ENCODE measurements around the gene OPHN1. TPM values are rescaled to one million over a fixed set of nuclear protein-coding genes. Genes with fewer than 3 reads are reported as not detected.

Gene OPHN1
- polyA plus RNA-seq, 1 donor from 2014 or later = 7.6 TPM

- Histone ChIP-seq H4K20me1 (ENCODE audit: insufficient read depth) (no peaks in the 10 kb centered on the region), H3K9me2 (ENCODE audit: insufficient read depth, low read length) (no peaks in the 10 kb centered on the region), H3K9me3 (ENCODE audit: low read length) (no peaks in the 10 kb centered on the region), H3K27me3 (ENCODE audit: insufficient read depth, low read depth, low read length) (no peaks in the 10 kb centered on the region), H3K4me3 (ENCODE audit: low read length) (no peak overlapping the region), H3K4me2 (ENCODE audit: low read length) (no peak overlapping the region), H3K27ac (ENCODE audit: low read length) (no peak overlapping the region), H3K79me2 (replicated peaks; ENCODE audit: insufficient read depth, low read length) (no peaks in the 10 kb centered on the region), H3F3A (ENCODE audit: insufficient read depth, low read length, poor library complexity, severe bottlenecking) (no peaks in the 10 kb centered on the region), H3K9ac (ENCODE audit: low read length) (no peak overlapping the region), H3K36me3 (ENCODE audit: insufficient read depth, low read length) (no peaks in the 10 kb centered on the region), H2AFZ (ENCODE audit: low read depth, low read length) (no peak overlapping the region)
- TF ChIP-seq CTCF (IDR thresholded peaks at IDR 0.05; ENCODE audit: poor library complexity, severe bottlenecking) (no peak), EZH2 (IDR thresholded peaks at IDR 0.05; ENCODE audit: borderline replicate concordance, insufficient read depth, low read length, poor library complexity, severe bottlenecking) (no peak), TAF1 (IDR thresholded peaks at IDR 0.05; ENCODE audit: low read depth) (no peak), SMC3 (conservative IDR thresholded peaks at IDR 0.05; ENCODE audit: poor library complexity) (no peak), REST (IDR thresholded peaks at IDR 0.05; ENCODE audit: borderline replicate concordance) (no peak), EP300 (conservative IDR thresholded peaks at IDR 0.05; ENCODE audit: poor library complexity, severe bottlenecking) (no peak), RAD21 (conservative IDR thresholded peaks at IDR 0.05) (no peak), MXI1 (conservative IDR thresholded peaks at IDR 0.05; ENCODE audit: poor library complexity, severe bottlenecking) (no peak), POLR2AphosphoS5 (IDR thresholded peaks at IDR 0.05) (no peak)
These were observed 88.3 kb downstream of the OPHN1 start for GRCh38 chrX:68345025-68345424.

GRCh38 chrX:68343551-68343950 is 89.7 kb downstream of the OPHN1 start:
- Histone ChIP-seq H4K20me1 (ENCODE audit: insufficient read depth) (no peaks in the 10 kb centered on the region), H3K79me2 (replicated peaks; ENCODE audit: insufficient read depth, low read length) (no peaks in the 10 kb centered on the region), H3K27me3 (ENCODE audit: insufficient read depth, low read depth, low read length) (no peaks in the 10 kb centered on the region), H3K9ac (ENCODE audit: low read length) (no peak overlapping the region), H3K4me3 (ENCODE audit: low read length) (no peak overlapping the region), H3K9me3 (ENCODE audit: low read length) (no peaks in the 10 kb centered on the region), H3F3A (ENCODE audit: insufficient read depth, low read length, poor library complexity, severe bottlenecking) (no peaks in the 10 kb centered on the region), H3K9me2 (ENCODE audit: insufficient read depth, low read length) (no peaks in the 10 kb centered on the region), H3K27ac (ENCODE audit: low read length) (no peak overlapping the region), H2AFZ (ENCODE audit: low read depth, low read length) (no peak overlapping the region), H3K36me3 (ENCODE audit: insufficient read depth, low read length) (no peaks in the 10 kb centered on the region), H3K4me2 (ENCODE audit: low read length) (no peak overlapping the region)
- TF ChIP-seq TAF1 (IDR thresholded peaks at IDR 0.05; ENCODE audit: low read depth) = no peak

- Histone ChIP-seq H3K27me3 (ENCODE audit: insufficient read depth, low read depth, low read length) (no peaks in the 10 kb centered on the region), H2AFZ (ENCODE audit: low read depth, low read length) (no peak overlapping the region), H3K79me2 (replicated peaks; ENCODE audit: insufficient read depth, low read length) (no peaks in the 10 kb centered on the region), H3F3A (ENCODE audit: insufficient read depth, low read length, poor library complexity, severe bottlenecking) (no peaks in the 10 kb centered on the region), H4K20me1 (ENCODE audit: insufficient read depth) (no peaks in the 10 kb centered on the region), H3K27ac (ENCODE audit: low read length) (no peak overlapping the region), H3K36me3 (ENCODE audit: insufficient read depth, low read length) (no peaks in the 10 kb centered on the region), H3K9me2 (ENCODE audit: insufficient read depth, low read length) (no peaks in the 10 kb centered on the region), H3K9ac (ENCODE audit: low read length) (no peak overlapping the region), H3K9me3 (ENCODE audit: low read length) (no peaks in the 10 kb centered on the region), H3K4me3 (ENCODE audit: low read length) (no peak overlapping the region), H3K4me2 (ENCODE audit: low read length) (no peak overlapping the region)
- TF ChIP-seq TAF1 (IDR thresholded peaks at IDR 0.05; ENCODE audit: low read depth) = no peak
- no peak for TF ChIP-seq MXI1 (conservative IDR thresholded peaks at IDR 0.05; ENCODE audit: poor library complexity, severe bottlenecking)
- no peak for TF ChIP-seq POLR2AphosphoS5 (IDR thresholded peaks at IDR 0.05)
- no peak for TF ChIP-seq SMC3 (conservative IDR thresholded peaks at IDR 0.05; ENCODE audit: poor library complexity)
- TF ChIP-seq RAD21 (conservative IDR thresholded peaks at IDR 0.05) = no peak
- TF ChIP-seq EZH2 (IDR thresholded peaks at IDR 0.05; ENCODE audit: borderline replicate concordance, insufficient read depth, low read length, poor library complexity, severe bottlenecking) = no peak
- TF ChIP-seq REST (IDR thresholded peaks at IDR 0.05; ENCODE audit: borderline replicate concordance) = no peak
- TF ChIP-seq EP300 (conservative IDR thresholded peaks at IDR 0.05; ENCODE audit: poor library complexity, severe bottlenecking) = no peak
- TF ChIP-seq CTCF (IDR thresholded peaks at IDR 0.05; ENCODE audit: poor library complexity, severe bottlenecking) = no peak
These were observed 101.0 kb downstream of the OPHN1 start for GRCh38 chrX:68332201-68332731.
